Measurements from ENCODE around the gene MAMDC4. TPM values are rescaled to one million over a fixed set of nuclear protein-coding genes. Genes with fewer than 3 reads are reported as not detected.
A peak's percentile ranks its signal among the peaks of the same experiment; 100 is the strongest.

The MAMDC4 gene
- total and polyA plus RNA-seq, 2 of the 13 experiments (the other 11 are each of a cell fraction or from before 2014, with no cell fraction given), result 6.0 to 6.8 TPM

- TF ChIP-seq ARHGAP35 (CRISPR knock-in tag; IDR thresholded peaks at IDR 0.05; ENCODE audit: borderline replicate concordance), result no peak; the same call in 1 of the 2 replicates
- TF ChIP-seq CBX5 (CRISPR knock-in tag; IDR thresholded peaks at IDR 0.05; ENCODE audit: borderline replicate concordance), result peak; percentile 71; the same call in 1 of the 2 replicates
- TF ChIP-seq RBFOX2 (IDR thresholded peaks at IDR 0.05; ENCODE audit: low read depth, low read length), result peak; percentile 32; the same call in 1 of the 2 replicates
- peak; percentile 80 for TF ChIP-seq ZEB1 (IDR thresholded peaks at IDR 0.05; ENCODE audit: insufficient replicate concordance, low read depth)
- no peak for TF ChIP-seq HMGA1 (CRISPR knock-in tag; conservative IDR thresholded peaks at IDR 0.05)
- TF ChIP-seq ZNF296 (CRISPR knock-in tag; conservative IDR thresholded peaks at IDR 0.05), result no peak; the same call in 1 of the 2 replicates
- peak; percentile 80; the same call in 1 of the 2 replicates for TF ChIP-seq HINFP (CRISPR knock-in tag; IDR thresholded peaks at IDR 0.05; ENCODE audit: low read depth)
- TF ChIP-seq ZNF597 (CRISPR knock-in tag; IDR thresholded peaks at IDR 0.05), result no peak
- TF ChIP-seq PAF1 (CRISPR knock-in tag; IDR thresholded peaks at IDR 0.05), result no peak
- TF ChIP-seq HCFC1 (IDR thresholded peaks at IDR 0.05; ENCODE audit: low read depth, low read length), result no peak
- peak; percentile 88 for TF ChIP-seq SALL1 (CRISPR knock-in tag; IDR thresholded peaks at IDR 0.05)
- no peak for TF ChIP-seq ZNF446 (CRISPR knock-in tag; IDR thresholded peaks at IDR 0.05)
- no peak for TF ChIP-seq IKZF1 (IDR thresholded peaks at IDR 0.05)
- 0 out of 2 replicates have a peak, but pooled peaks have one; percentile 57 for TF ChIP-seq ZNF572 (CRISPR knock-in tag; IDR thresholded peaks at IDR 0.05)
- TF ChIP-seq SMYD3 (CRISPR knock-in tag; IDR thresholded peaks at IDR 0.05), result no peak
- TF ChIP-seq MXI1 (IDR thresholded peaks at IDR 0.05; ENCODE audit: borderline replicate concordance, low read depth, low read length), result peak; percentile 99
- no peak for TF ChIP-seq PCBP2 (optimal IDR thresholded peaks at IDR 0.05; ENCODE audit: low read depth, low read length, poor library complexity, severe bottlenecking)
- no peak for TF ChIP-seq ZNF740 (CRISPR knock-in tag; IDR thresholded peaks at IDR 0.05)
- TF ChIP-seq KLF11 (CRISPR knock-in tag; IDR thresholded peaks at IDR 0.05), result peak; percentile 50; the same call in 1 of the 2 replicates
- no peak for TF ChIP-seq DNMT1 (CRISPR knock-in tag; IDR thresholded peaks at IDR 0.05)
- TF ChIP-seq SNAPC4 (CRISPR knock-in tag; IDR thresholded peaks at IDR 0.05), result peak; percentile 74; the same call in 1 of the 2 replicates
These were observed 30.2 kb downstream of the MAMDC4 start (continued) for GRCh38 chr9:136882109-136882946.
